DMS153 (cell line): Measurements from ENCODE around the gene CCDC142.
"Not testable (repeated sequence)": the region's sequence is repeated elsewhere in the genome, so short reads cannot be mapped to it uniquely, and the experiment has no call there.

Source experiments
- DNase-seq: peaks from one replicate; lab custom pipeline; 2025; lab: John Stamatoyannopoulos, UW

CCDC142 gene

DNA sequence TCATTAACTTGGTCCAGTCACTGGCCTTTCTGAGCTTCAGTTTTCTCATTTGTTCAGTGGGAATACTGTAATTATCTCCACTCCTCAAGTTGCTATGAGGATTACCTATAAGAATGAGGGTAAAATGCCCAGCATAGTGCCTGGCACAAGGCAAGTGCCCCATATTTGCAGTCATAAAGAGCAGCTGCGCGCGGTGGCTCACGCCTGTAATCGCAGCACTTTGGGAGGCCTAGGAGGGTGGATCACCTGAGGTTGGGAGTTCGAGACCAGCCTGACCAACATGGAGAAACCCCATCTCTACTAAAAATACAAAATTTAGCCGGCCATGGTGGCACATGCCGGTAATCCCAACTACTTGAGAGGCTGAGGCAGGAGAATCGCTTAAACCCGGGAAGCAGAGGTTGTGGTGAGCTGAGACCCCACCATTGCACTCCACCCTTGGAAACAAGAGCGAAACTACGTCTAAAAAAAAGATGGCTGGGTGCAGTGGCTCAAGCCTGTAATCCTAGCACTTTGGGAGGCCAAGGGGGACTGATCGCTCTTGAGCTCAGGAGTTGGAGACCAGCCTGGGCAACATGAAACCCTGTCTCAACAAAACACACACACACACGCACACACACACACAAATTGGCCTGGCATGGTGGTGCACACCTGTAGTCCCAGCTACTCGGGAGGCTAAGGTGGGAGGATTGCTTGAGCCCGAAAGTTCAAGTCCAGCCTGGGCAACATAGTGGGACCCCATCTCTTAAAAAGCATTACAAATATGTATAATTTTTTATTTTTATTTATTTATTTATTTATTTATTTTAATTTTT is 40.1 kb downstream of the CCDC142 start:
- DNase-seq, result not testable (repeated sequence)

DNA sequence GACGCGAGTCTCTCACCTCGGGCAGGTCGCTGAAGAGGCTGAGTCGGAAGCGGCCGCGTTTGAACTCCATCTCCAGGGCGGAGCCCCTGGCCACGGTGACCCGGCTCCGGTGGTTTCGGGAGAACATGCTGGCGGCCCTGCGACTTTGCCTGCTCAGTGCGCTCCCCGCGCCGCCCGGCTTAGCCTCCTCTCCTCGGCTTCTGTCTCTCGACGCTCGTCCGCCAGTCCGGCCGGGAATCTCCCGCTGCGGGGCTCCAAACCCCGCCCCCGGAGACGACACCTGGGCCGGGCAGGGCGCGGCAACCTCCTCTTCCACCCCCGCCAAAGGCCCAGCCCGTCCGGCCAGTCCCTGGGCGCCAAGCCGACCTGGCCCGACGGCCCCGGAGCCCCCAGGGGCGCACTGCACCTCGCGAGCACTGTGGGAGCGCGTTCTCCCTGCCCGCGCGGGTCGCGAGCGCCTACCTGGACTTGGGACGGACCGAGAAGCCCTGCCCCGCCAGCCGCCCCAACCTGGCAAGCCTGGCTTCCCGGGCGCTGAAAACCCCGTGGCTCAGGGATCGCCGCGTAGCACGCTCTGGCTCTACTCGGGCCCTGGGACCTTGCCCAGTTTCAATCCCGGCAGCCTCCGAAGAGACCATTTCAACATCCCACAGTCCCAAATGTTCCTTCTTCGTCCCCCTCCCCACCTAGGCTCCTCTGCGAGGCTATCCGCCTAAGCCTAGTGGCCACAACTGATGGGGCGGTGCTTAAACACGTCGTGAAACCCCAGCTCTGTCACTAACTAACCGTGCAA is 40.9 kb downstream of the CCDC142 start, which contains the start of gene RTKN:
Gene RTKN (minus strand): TSS at position 248 of the 793 bp plus-strand sequence. CDS start 121 bp downstream, at position 127.
- DNase-seq, result peak; percentile 42

DNA sequence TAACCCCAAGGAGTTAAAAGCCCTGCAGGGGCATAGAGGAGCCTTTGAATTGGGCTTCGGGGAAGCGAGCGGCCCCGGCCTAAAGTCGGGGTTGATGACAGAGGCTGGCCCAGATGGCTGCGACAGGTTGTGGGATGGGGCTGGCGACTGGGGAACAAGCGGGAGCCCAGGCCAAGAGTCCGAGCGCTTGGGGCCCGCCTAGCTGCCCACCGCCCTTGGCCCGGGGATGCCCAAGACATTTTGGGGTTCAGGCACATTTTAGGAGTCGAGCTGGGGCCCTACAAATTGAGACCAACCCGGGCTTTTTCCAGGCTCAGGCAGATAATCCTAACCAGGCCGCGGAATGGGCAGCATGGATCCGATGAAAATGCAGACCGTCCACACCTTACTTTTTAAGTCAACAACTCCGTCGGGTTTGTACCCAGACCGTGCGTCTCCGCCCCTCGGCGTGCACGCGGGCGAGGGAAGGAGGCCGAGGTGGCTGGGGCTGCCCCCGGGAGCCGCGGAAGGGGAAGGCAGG is 41.6 kb downstream of the CCDC142 start:
- DNase-seq, result no peak

DNA sequence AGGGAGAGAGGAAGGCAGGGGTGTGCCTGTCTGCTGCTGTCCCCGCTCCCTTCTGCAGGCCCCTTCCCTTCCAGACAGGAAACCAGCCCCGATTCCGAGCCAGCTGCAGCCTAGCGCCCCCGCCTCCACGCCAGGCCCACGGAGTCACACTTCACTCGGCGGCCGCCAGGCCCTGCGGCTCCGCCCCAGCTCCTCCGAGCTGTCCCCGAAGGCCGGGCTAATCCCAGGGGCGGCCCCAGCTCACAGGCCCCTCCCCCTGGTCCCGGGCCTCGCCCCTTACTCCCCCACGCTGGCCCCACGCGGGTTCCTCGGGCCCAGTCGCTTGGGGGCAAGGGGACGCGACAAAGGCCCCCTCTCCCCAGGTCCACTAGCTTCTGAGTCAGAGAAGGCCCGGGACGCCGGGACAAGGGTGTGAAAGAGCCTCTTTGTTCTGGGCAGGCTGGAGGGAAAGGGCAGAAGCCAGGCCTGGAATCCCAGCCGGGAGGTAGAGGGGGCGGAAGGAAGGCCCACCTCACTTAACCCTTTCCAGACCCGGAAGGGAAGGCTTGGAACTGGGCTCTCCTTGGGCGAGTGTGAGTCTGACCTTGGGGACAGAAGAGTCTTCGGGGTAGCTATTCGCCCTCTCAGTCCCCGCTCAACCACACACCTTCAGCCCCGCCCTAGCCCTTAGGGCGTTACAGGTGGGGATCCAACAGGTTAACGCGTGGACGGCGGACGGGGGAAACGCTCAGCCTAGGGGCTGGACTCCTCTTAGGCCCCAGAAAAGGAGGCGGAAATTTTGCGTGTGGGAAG is 42.2 kb downstream of the CCDC142 start:
- DNase-seq, result peak; percentile 68

DNA sequence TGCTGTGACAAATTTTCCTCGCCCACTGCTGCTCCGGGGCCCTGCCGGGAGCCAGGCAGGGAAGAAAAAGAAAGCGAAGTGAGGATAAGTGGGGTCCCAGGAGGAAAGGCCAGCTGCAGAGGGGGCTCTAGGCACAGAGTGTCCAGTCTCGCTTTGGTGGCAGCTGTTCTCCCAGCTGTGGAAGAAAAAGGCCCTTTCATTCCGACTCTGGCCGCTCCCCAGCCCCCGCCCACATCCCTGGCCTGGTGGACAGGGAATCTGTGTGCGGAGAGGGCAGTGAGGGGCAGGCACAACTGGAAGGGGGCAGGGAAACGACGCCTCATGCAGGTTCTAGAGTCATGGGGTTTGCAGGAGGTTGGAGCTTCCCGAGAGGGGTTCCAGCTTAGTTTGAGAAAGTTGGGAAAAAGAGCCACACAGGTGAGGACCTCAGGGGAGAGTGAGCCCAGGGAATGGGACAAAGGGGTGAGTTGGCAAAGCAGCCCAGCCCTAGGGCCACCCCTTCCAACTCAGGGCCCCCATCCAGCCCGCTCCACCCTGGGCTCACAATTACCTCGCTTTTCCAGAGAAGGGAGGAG is 42.9 kb downstream of the CCDC142 start:
- no peak for DNase-seq

DNA sequence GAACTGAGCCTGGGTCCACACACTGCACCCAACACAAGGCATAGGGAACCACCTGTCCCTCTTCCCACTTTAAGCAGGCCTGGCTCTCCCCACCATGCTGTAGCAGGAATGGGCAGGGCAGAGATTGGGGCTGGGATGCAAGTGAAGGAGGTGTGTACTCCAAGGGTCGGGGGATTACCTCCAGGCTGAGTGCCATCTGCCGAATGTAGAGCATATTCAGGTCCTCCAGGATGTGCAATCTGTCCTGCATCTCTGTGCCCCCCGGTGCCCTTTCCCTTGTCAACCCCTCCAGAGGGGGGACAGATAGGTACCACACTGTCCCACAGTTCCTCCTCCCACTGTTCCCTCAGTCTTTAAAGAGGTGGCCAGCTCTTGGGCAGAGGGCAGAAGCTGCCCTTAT is 43.4 kb downstream of the CCDC142 start:
- no peak for DNase-seq

DNA sequence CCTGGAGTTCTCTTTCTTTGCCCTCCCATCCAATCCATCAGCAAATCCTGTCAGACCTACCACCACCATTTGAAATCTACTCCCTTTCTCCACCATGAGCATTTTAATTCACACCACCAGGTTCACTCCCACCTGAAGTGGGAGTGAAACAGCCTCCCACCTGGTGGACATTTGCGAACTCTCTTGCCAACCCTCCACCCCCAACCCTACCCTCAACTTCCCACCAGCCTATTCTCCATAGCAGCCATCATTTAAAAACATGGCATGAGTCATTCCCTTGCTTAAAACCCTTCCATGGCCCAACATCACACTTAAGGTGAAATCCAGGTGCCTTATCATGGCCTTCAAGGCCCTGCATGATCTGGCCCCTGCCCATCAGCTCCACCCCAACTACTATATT is 44.5 kb downstream of the CCDC142 start:
- no peak for DNase-seq

DNA sequence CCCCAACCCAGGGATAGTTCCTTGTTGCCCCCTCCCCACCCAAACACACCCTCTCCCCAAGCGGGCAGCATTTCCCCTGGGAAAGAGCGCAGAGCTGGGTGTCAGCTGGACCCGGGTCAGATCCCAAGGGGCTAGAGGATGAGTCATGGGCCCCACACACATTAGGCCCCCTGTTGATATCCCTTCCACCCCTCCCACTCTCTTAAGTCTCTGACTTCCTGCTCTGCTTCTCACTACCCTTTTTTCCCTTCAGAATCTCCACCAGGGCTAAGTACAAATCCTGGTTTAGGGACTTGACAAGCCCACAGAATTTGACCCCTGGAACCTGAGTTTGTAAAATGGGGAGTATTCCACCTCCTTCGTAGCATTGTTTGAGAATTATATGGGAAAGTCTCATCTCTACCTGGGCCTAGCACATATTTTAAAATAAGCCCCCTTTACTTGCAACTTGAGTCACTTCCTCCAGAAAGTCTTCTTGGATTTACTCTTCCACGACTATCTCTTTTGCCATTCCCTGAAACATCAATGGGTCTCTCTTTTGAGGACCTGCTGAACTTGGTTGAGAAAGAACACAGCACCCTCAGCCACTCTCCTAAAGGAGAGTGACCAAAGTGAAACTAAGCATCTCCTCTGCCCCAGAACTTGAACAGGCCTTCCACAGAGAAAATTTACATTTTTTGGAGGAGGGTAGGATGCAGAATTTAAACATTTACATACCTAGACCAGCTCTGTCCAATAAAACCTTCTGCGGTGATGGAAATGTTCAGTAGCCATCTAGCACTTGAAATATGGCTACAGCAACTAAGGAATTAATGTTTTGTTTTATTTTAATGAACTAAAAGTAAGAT is 45.7 kb downstream of the CCDC142 start:
- no peak for DNase-seq

DNA sequence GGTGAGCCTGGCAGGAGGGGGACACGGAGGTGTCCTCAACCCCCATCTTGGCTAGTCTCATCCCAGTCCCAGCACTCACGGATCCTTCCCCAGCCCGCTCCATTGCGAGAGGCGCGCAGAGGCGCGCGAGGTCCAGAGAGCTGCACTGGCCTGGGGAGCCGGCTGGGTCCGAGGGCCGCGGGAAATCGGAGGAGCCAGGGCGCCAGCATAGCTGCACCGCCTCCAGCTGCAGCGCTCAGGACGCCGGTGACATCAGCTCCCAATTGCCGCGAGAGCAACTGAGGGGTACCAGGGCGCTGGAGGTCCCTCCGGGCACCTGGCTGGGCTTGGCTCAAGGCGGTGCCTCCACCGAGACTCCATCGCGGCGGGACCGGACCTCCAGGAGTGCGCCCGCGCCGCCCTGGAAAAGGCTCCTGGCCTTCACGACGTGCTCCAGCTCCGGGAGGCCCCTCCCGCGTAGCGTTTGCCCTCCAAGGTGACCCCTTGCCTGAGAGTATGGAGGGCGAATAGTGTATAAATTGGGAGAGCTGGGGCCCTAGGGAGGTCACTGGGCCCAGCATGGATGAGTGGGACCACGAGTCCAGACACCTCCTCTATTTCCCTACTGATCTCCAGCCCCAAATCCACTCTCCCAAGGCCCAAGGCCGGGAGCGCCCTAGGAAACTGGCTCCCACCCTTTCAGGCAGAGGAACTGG is 46.5 kb downstream of the CCDC142 start:
- no peak for DNase-seq

DNA sequence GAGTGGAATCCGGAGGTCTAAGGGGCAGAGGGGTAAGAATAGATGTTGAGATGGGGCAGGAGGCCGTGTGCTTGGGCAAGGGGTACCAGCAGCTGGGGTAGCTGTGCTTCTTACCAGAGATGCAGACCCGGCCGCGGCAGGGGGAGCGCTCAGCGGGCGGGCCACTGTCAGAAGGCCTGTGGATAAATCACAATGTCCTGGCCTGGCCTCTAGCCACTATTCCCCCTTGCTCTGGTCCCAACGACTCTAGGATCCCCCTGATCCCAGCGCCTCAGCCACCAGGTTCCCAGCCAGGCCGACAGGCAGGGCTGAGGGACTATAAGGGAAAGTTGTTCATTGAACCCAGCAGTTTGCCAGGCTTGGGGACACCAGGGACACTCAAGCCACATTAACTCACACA is 52.3 kb downstream of the CCDC142 start:
- no peak for DNase-seq

DNA sequence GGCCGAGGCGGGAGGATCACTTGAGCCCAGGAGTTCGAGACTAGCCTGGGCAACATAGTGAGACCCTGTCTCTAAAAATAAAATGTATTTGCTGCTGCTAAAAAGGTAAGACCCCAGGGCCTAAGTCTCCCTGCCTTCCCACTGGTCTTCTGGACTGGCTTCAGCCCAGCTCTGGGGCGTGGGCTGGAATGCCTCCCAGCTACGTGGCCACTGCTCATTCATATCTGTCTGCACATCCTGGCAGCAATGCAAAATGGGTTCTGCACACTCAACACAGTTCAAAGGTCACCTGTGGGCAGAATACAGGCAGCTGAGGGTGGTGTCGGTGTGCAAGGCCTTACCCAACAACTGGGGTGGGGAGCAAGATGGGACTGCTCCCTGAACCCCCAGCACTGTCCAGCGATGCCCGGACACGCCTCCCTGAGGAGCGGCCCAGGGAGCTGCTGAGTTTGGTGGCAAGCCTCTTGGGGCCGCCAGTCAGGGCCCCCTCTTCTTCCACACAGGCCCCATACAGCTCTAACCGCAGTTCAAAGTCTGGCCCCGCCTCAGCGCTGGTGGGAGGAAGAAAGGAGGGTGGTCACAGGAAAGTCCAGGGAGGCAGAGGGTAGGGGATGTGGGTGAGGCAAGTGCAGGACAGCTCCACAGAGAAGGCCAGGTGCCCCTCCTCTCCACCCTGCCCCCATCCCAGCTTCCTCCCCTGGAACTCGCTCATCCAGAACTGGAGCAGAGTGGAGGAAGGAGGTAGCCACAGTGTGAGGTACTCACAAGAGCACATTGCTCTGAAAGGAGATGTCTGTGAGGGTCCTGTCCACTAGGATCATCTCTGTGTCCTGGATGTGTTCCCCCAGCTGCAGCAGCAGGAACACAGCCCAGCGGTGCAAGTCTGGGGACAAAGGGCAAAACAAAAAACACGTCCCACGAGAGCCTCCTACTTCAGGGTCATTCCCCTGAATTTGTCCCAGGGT is 53.0 kb downstream of the CCDC142 start:
- DNase-seq, result no peak

DNA sequence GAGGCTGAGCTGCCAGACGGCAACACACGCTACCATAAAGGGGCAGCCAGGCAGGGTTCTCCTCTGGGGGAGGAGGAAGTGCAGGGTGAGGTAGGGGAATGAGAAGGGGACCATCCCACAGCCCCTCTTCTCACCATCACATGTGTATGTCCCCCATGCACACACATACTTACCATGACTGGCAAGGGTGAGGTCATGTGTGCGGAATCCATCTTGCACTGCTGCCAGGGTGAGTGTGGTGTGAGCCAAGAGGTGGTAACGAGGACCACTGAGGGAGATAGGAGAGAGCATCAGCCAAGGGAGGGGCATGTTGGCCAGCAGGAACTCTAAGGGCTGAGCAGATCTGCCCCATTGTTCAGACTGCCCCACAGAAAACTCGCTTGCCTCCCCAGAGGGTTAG is 54.1 kb downstream of the CCDC142 start:
- DNase-seq, result no peak

DNA sequence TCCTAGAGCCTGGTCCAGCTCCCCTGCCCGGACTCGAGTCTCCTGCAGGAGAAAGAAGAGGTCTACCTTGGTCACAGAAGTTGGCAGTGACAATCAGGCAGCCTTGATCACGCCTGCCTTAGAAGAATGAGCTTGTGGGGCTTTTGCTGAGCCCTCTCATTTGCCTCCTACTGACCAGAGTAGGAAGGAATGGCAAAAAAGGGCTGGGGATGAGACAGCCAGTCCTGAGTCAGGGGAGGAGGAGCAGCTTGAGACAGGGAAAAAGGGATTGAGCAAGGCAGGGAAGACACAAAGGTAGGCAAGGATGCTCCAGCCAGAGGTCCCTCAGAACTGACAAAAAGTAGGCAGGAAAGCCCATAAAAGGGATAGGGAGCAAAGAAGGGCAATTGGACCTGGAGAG is 55.2 kb downstream of the CCDC142 start:
- no peak for DNase-seq

DNA sequence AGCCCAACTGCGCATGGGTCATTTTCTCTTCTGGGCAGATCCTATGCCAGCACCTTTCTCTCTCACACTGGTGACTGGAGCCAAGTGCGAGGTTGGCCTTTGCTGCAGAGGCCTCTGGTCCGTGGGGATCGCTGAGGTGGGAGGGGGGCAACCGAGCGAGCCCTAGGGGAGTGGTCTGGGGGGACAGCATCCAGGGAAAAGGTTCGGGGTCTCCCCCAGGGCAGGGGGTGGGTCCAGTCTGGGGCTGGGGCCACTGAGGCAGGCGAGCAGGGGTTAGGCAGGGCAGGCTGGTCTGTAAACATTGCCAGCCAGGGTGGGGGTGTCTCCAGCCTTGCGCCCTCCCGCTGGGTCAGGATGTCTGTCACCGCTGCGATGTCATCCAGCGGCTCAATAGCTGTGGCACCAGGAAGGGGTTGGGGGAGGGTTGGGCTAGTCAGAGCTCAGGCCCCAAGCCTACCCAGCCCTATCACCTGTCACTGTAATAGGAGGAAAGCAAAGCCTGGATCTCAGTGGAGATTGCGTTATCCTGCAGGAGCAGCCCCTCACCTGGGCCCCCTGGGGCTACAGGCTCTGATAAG is 56.5 kb downstream of the CCDC142 start:
- no peak for DNase-seq

DNA sequence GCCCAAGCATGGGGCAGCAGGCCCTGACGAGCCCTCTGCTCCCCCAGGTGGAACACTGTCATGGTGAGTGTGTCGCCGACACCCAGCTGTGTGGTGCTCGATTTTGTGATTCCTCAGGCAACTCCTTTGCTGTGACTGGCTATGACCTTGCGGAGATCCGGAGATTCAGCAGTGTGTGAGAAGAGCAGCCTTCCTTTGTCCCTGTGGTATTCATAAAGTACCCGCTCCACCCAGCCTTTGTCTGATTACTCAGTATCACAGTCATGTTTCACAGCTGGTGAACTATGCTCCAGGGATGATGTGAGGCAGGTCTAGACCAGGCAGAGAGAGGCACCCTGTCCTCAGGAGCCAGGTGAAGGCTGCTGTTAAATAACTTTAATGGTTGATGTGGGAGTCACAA is 57.3 kb downstream of the CCDC142 start:
- no peak for DNase-seq

DNA sequence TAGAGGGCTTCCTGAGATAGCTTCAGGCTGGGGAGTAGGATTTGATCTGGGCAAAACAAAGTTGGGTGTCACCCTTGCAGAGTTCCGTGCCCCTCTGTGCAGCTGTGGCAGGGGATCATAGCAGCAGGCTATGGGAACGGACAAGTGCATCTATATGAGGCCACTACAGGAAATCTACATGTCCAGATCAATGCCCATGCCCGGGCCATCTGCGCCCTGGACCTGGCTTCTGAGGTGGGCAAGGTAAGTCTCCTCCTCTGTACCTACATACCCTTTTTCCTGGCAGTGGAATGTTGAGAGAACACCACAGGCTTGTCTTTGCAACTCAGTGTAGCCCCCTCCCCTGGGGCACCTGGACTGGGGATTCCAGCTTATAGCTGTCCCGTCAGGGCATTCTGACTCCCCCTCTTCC is 57.8 kb downstream of the CCDC142 start:
- no peak for DNase-seq

DNA sequence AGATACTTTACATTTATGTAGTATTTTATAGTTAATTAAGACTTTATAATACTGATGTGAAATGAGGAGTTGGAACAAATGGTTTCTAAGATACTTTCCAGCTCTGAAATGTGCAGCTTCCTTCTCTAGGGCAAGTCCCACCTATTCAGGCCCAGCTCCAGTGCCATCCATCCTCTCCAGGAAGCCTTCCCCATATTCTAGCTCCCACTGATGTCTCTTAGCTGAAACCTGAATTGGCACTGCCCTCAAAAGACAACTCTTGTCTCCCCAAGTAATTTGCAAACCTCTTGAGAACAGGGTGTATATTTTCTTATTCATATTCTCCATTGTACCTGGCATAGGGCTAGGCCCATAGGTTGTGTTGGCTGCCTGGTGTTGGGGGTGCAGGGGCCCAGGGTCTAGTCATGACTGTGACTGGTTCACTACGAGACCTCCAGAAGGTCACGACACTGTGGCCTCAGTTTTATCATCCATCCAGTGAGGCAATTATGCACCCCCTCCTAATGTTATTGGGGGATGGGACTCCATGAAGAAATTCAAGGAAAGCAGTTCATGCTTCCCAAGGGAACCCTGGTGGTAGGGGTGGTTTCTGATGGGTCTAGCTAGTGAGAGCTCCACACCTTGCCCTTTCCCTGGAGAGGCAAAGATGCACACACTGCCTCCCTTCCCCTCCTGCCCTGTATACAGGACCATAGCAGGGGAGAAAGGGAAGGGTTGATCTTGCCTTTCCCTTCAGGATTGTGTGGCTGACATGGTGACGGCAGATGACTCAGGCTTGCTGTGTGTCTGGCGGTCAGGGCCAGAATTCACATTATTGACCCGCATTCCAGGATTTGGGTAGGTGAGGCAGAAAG is 58.4 kb downstream of the CCDC142 start:
- DNase-seq, result no peak
